CD8-positive, alpha-beta memory T cell (primary cell): Measurements from ENCODE around the gene MED14. TPM values are rescaled to one million over a fixed set of nuclear protein-coding genes. Genes with fewer than 3 reads are reported as not detected.

ENCODE experiments used
- CTCF ChIA-PET: fragments of 350-600 bp; sonication (Branson Sonifier 250); formaldehyde crosslinking; loops from one replicate; lab custom pipeline; 2021; ENCODE audit warnings: antibody characterized with exemption; lab: Charles Lee
- POLR2A ChIA-PET: fragments of 350-600 bp; sonication (Branson Sonifier 250); formaldehyde crosslinking; loops from one replicate; lab custom pipeline; 2021; ENCODE audit warnings: antibody characterized with exemption; lab: Charles Lee
- DNase-seq, 5 donors: peaks; one replicate each; pipeline versions ENCODE4 v3.0.0 to v3.0.0-alpha.2; 2020 to 2022; ENCODE audit warnings: mixed read lengths in 1 of 5
- H3K27ac ChIP-seq: one replicate; pipeline ENCODE4 v1.7.0; 2013; ENCODE audit warnings: low read depth, mild to moderate bottlenecking, low read length, moderate library complexity
- H3K27me3 ChIP-seq: 2 replicates; pipeline ENCODE4 v1.7.0; 2013; ENCODE audit warnings: low read length, mild to moderate bottlenecking; ENCODE audit not compliant: insufficient read depth, poor library complexity, severe bottlenecking
- H3K36me3 ChIP-seq: 2 replicates; pipeline ENCODE4 v1.7.0; 2013; ENCODE audit warnings: mild to moderate bottlenecking, low read length, moderate library complexity; ENCODE audit not compliant: insufficient read depth
- H3K4me1 ChIP-seq: 2 replicates; pipeline ENCODE4 v1.7.0; 2013; ENCODE audit warnings: mild to moderate bottlenecking, low read length, moderate library complexity; ENCODE audit not compliant: insufficient read depth
- H3K4me3 ChIP-seq: 2 replicates; pipeline ENCODE4 v1.7.0; 2013; ENCODE audit warnings: mild to moderate bottlenecking, low read length
- H3K9me3 ChIP-seq: 2 replicates; pipeline ENCODE4 v1.7.0; 2013; ENCODE audit warnings: mild to moderate bottlenecking, low read length
- H3K27ac Mint-ChIP-seq, 8 donors: one replicate each; pipeline ENCODE4 v1.8.0; 2020 to 2021; ENCODE audit warnings: mixed read lengths in 8 of 8, mild to moderate bottlenecking in 6 of 8, inconsistent platforms in 3 of 8, moderate library complexity in 3 of 8
- H3K27me3 Mint-ChIP-seq, 2 donors: one replicate each; pipeline ENCODE4 v1.8.0; 2020 to 2021; ENCODE audit warnings: mixed read lengths in 2 of 2, mild to moderate bottlenecking in 1 of 2, moderate library complexity in 1 of 2
- H3K36me3 Mint-ChIP-seq, 3 donors: one replicate each; pipeline ENCODE4 v1.8.0; 2020 to 2021; ENCODE audit warnings: mixed read lengths in 3 of 3, inconsistent platforms in 1 of 3, mild to moderate bottlenecking in 1 of 3
- H3K4me1 Mint-ChIP-seq, 3 donors: one replicate each; pipeline ENCODE4 v1.8.0; 2020 to 2021; ENCODE audit warnings: mixed read lengths in 3 of 3, inconsistent platforms in 1 of 3, mild to moderate bottlenecking in 1 of 3
- H3K4me3 Mint-ChIP-seq, 7 donors: one replicate each; pipeline ENCODE4 v1.8.0; 2020 to 2021; ENCODE audit warnings: mixed read lengths in 7 of 7, mild to moderate bottlenecking in 6 of 7, moderate library complexity in 4 of 7, inconsistent platforms in 2 of 7
- H3K9me3 Mint-ChIP-seq, 5 donors: one replicate each; pipeline ENCODE4 v1.8.0; 2020 to 2022; ENCODE audit warnings: mixed read lengths in 5 of 5, mild to moderate bottlenecking in 3 of 5, moderate library complexity in 2 of 5, inconsistent platforms in 1 of 5
- polyA plus RNA-seq: library from polyadenylated mRNA; unstranded; fragments of 300-500 nt; fragmentation: Illumina TruSeq; gene quantifications from one replicate; pipeline ENCODE4 v1.2.3, GENCODE V29; 2021
- total RNA-seq, 2 experiments: library from RNA; stranded (reverse); gene quantifications; one replicate each; pipeline ENCODE4 v1.2.3, GENCODE V29; 2021

Gene MED14
- total and polyA plus RNA-seq, 3 experiments from 2014 or later = 8.5 to 42.1 (median 39.6) TPM

DNA sequence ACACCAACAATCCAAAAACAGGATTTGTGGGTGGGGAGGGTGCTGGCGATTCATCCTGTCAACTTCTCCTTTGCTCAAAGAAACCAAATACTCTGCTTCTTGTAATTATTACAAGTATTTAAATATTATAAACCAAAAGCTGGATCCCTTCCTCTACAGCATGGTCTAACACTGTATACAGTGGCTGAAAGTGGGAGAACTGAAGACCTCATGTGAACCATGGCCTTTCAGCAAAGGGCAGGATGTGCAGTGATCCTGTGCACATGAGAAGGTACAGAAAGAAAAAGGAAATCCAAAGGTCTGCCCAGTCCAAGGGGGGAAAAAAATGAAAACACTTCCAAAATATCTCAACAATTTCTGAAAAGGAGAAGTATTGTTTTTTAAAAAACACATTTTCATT lies 82.7 kb downstream of the MED14 start:
- Mint-ChIP-seq H3K27me3 (no peaks in the 10 kb centered on the region), H3K4me1 (peaks cover 6 to 13% (median 10%) of the 10 kb centered on the region in 3 donors), H3K4me3 (no peak overlapping the region), H3K36me3 (peaks cover 7 to 41% (median 11%) of the 10 kb centered on the region in 3 donors), H3K9me3 (no peaks in the 10 kb centered on the region), H3K27ac (peak overlapping the region in 2 of 8 donors; percentile 29 to 32)
- ChIA-PET CTCF (interaction anchor here (0.9 to 5.3 kb wide), 4 partner anchors 13 to 142 kb away, joined by 3 to 54 read pairs (median 4); no protein-coding TSS in a partner anchor), POLR2A (no interaction called here)
- H3K36me3 ChIP-seq = peaks cover 13% of the 10 kb centered on the region
- H3K27ac ChIP-seq = no peak overlapping the region
- no peak overlapping the region for H3K4me3 ChIP-seq
- no peak for DNase-seq
- peaks cover 6% of the 10 kb centered on the region for H3K4me1 ChIP-seq
- H3K9me3 ChIP-seq = no peaks in the 10 kb centered on the region
- no peaks in the 10 kb centered on the region for H3K27me3 ChIP-seq

- Mint-ChIP-seq H3K9me3 (no peaks in the 10 kb centered on the region), H3K4me1 (peaks cover 9 to 17% (median 14%) of the 10 kb centered on the region in 3 donors), H3K27ac (peak overlapping the region in 5 of 8 donors; percentile 29 to 68 (median 60)), H3K4me3 (no peak overlapping the region), H3K36me3 (peaks cover 5 to 37% (median 7%) of the 10 kb centered on the region in 3 donors), H3K27me3 (no peaks in the 10 kb centered on the region)
- Histone ChIP-seq H3K9me3 (no peaks in the 10 kb centered on the region), H3K36me3 (peaks cover 13% of the 10 kb centered on the region), H3K27me3 (no peaks in the 10 kb centered on the region), H3K4me3 (no peak overlapping the region), H3K4me1 (peaks cover 6% of the 10 kb centered on the region), H3K27ac (no peak overlapping the region)
- ChIA-PET CTCF (interaction anchor here (0.6 to 5.3 kb wide), 13 partner anchors 8 to 529 kb away, joined by 3 to 54 read pairs (median 4); partner anchors contain the start of gene MED14), POLR2A (interaction anchor here (1.3 kb wide), 1 partner anchor 84 kb away, joined by 3 read pairs; no protein-coding TSS in a partner anchor)
- peak; percentile 50 to 74 (median 67) for DNase-seq
Observed at GRCh38 chrX:40651620-40652223, 83.6 kb downstream of the MED14 start.

GRCh38 chrX:40647307-40648197 lies 87.8 kb downstream of the MED14 start, which contains the start of gene CXorf38:
Gene CXorf38 (minus strand): TSS chrX:40647561. CDS start chrX:40647520, 41 bp downstream.
- ChIA-PET POLR2A (no interaction called here), CTCF (interaction anchor here (0.8 to 1.2 kb wide), 4 partner anchors 17 to 146 kb away, joined by 3 to 7 read pairs (median 3); no protein-coding TSS in a partner anchor)
- Histone ChIP-seq H3K27ac (peak within 1 kb of the TSS; percentile 70), H3K4me1 (peaks cover 17% of the 10 kb centered on the region), H3K36me3 (no peaks in the 10 kb centered on the region), H3K9me3 (no peaks in the 10 kb centered on the region), H3K27me3 (no peaks in the 10 kb centered on the region), H3K4me3 (peak within 1 kb of the TSS; percentile 79)
- Mint-ChIP-seq H3K36me3 (peaks cover 0 to 23% (median 5%) of the 10 kb centered on the region in 3 donors), H3K4me3 (peak within 1 kb of the TSS; percentile 92 to 100 (median 97)), H3K27ac (peak within 1 kb of the TSS; percentile 93 to 100 (median 98)), H3K9me3 (no peaks in the 10 kb centered on the region), H3K27me3 (no peaks in the 10 kb centered on the region), H3K4me1 (peaks cover 36 to 49% (median 43%) of the 10 kb centered on the region in 3 donors)
- DNase-seq = peak; percentile 89 to 97 (median 94)

DNA sequence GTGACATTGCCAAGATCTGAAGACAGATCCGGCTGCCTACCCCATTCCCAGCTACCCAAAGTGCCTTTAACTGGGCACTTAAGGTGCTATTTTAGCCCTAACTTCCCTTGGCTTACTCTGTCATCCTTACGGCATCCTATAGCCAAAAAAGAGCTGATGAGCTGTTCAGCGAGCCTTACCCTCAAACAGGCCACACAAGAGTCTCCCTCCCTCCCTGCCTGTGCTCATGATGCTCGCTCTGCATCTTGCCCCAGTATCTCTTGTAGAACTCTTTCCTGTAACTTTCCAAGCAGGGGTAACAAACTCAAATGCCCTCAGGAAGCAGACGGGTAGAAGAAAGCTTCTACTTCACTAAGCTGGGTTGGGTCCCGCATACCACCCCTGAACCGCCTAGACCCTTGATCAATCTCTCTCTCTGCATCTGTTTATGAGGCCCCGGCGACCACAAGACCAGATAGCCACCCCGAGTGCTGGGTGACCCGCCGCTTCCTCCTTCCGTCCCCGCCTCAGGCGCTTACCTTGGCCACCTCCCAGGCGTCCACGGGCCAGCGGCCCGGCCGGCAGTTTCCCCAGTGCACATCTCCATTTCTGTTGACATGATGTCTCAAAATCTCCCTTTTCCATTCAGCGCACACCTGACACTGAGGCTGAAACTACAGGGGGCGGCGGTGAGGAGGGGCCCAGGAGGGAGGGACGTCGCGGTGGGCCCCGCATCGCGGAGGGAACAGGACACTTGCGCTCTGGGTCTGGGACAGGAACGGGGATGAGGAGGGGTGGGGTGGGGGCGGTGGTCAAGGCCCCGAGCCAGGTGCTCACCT lies 88.6 kb downstream of the MED14 start:
- peak overlapping the region; percentile 70 for H3K27ac ChIP-seq
- H3K9me3 ChIP-seq = no peaks in the 10 kb centered on the region
- DNase-seq = peak in 4 of 5 donors; percentile 6 to 56 (median 14)
- POLR2A ChIA-PET = no interaction called here
- H3K27ac Mint-ChIP-seq = peak overlapping the region; percentile 92 to 100 (median 98)
- peaks cover 5 to 31% (median 13%) of the 10 kb centered on the region in 3 donors for H3K36me3 Mint-ChIP-seq
- H3K4me3 ChIP-seq = peak overlapping the region; percentile 79
- H3K4me1 Mint-ChIP-seq = peaks cover 43 to 55% (median 49%) of the 10 kb centered on the region in 3 donors
- no peaks in the 10 kb centered on the region for H3K27me3 Mint-ChIP-seq
- CTCF ChIA-PET = interaction anchor here (0.8 to 1.2 kb wide), 2 partner anchors 16 to 103 kb away, joined by 3 read pairs; no protein-coding TSS in a partner anchor
- no peaks in the 10 kb centered on the region for H3K36me3 ChIP-seq
- H3K9me3 Mint-ChIP-seq = no peaks in the 10 kb centered on the region
- H3K27me3 ChIP-seq = no peaks in the 10 kb centered on the region
- H3K4me1 ChIP-seq = peaks cover 17% of the 10 kb centered on the region
- H3K4me3 Mint-ChIP-seq = peak overlapping the region; percentile 92 to 100 (median 97)

- Histone ChIP-seq H3K4me3 (peak overlapping the region; percentile 67), H3K9me3 (no peaks in the 10 kb centered on the region), H3K36me3 (peaks cover 2% of the 10 kb centered on the region), H3K27ac (peak overlapping the region; percentile 72), H3K4me1 (peaks cover 17% of the 10 kb centered on the region), H3K27me3 (no peaks in the 10 kb centered on the region)
- no peaks in the 10 kb centered on the region for H3K9me3 Mint-ChIP-seq
- H3K4me1 Mint-ChIP-seq = peaks cover 43 to 54% (median 53%) of the 10 kb centered on the region in 3 donors
- peak overlapping the region; percentile 89 to 99 (median 96) for H3K27ac Mint-ChIP-seq
- peaks cover 5 to 36% (median 15%) of the 10 kb centered on the region in 3 donors for H3K36me3 Mint-ChIP-seq
- CTCF ChIA-PET = no interaction called here
- no peaks in the 10 kb centered on the region for H3K27me3 Mint-ChIP-seq
- POLR2A ChIA-PET = no interaction called here
- peak overlapping the region; percentile 92 to 97 (median 92) for H3K4me3 Mint-ChIP-seq
- peak; percentile 4 to 69 (median 64) for DNase-seq
Observed at GRCh38 chrX:40644821-40645358, 90.5 kb downstream of the MED14 start.

GRCh38 chrX:40644176-40644575 lies 91.2 kb downstream of the MED14 start:
- peaks cover 48 to 59% (median 54%) of the 10 kb centered on the region in 3 donors for H3K4me1 Mint-ChIP-seq

DNA sequence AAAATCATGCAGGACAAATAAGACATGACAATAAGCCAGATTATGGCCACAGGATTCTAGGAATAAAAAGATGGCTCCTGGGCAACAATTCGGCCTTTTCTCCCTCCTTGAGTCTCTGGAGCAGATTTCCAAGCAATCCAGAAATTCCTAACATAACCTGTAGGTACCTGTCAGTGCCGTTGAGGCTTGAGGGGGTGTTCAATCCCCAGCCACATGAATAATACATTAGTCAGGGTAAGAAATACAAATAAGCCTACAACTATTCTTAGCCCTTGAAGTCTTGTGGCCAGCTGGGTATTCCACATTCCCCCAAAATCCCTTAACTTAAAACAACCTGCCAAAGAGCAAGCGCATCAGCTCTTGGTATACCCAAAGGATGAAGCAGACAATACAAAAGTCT lies 97.7 kb downstream of the MED14 start:
- H3K27ac Mint-ChIP-seq = peak overlapping the region in 1 of 8 donors; percentile 28
- peaks cover 34 to 54% (median 45%) of the 10 kb centered on the region in 3 donors for H3K4me1 Mint-ChIP-seq
- Histone ChIP-seq H3K27me3 (no peaks in the 10 kb centered on the region), H3K27ac (no peak overlapping the region), H3K4me1 (no peaks in the 10 kb centered on the region), H3K4me3 (no peak overlapping the region), H3K36me3 (peaks cover 48% of the 10 kb centered on the region), H3K9me3 (no peaks in the 10 kb centered on the region)
- peaks cover 34 to 87% (median 44%) of the 10 kb centered on the region in 3 donors for H3K36me3 Mint-ChIP-seq
- H3K4me3 Mint-ChIP-seq = no peak overlapping the region
- H3K27me3 Mint-ChIP-seq = no peaks in the 10 kb centered on the region
- POLR2A ChIA-PET = no interaction called here
- CTCF ChIA-PET = interaction anchor here (1.3 kb wide), 1 partner anchor 156 kb away, joined by 3 read pairs; no protein-coding TSS in a partner anchor
- DNase-seq = no peak
- no peaks in the 10 kb centered on the region for H3K9me3 Mint-ChIP-seq

More at GRCh38 chrX:40644176-40644575, 91.2 kb downstream of the MED14 start:
- Histone ChIP-seq H3K27me3 (no peaks in the 10 kb centered on the region), H3K36me3 (peaks cover 7% of the 10 kb centered on the region), H3K4me1 (peaks cover 17% of the 10 kb centered on the region), H3K27ac (peak overlapping the region; percentile 72), H3K4me3 (peak overlapping the region; percentile 67), H3K9me3 (no peaks in the 10 kb centered on the region)
- H3K9me3 Mint-ChIP-seq = no peaks in the 10 kb centered on the region
- H3K4me3 Mint-ChIP-seq = peak overlapping the region; percentile 42 to 97 (median 92)
- peak overlapping the region; percentile 76 to 99 (median 94) for H3K27ac Mint-ChIP-seq
- ChIA-PET POLR2A (no interaction called here), CTCF (interaction anchor here (1.2 kb wide), 1 partner anchor 105 kb away, joined by 3 read pairs; no protein-coding TSS in a partner anchor)
- H3K36me3 Mint-ChIP-seq = peaks cover 5 to 42% (median 17%) of the 10 kb centered on the region in 3 donors
- no peaks in the 10 kb centered on the region for H3K27me3 Mint-ChIP-seq
- no peak for DNase-seq
